Breast epithelium (tissue), 4 donors: ENCODE data around the gene NDOR1. TPM values are rescaled to one million over a fixed set of nuclear protein-coding genes. Genes with fewer than 3 reads are reported as not detected.

Experiments used
- DNase-seq, 2 donors: peaks; one replicate each; pipeline ENCODE4 v3.0.0-alpha.2; 2019; ENCODE audit warnings: low spot score in 2 of 2
- H3K27ac ChIP-seq, 2 donors: fragments of 200-600 bp; sonication (generic) in 1 of 2; one replicate each; pipeline ENCODE4 v1.5.1; 2016 to 2019; ENCODE audit warnings: mild to moderate bottlenecking in 1 of 2
- H3K27me3 ChIP-seq, 2 donors: fragments of 200-600 bp; sonication (generic) in 1 of 2; one replicate each; pipeline versions ENCODE4 v1.5.1 to v1.6.0; 2017 to 2019; ENCODE audit warnings: control low read depth in 1 of 2, mild to moderate bottlenecking in 1 of 2
- H3K36me3 ChIP-seq: fragments of 200-600 bp; one replicate; pipeline ENCODE4 v1.5.1; 2019
- H3K4me1 ChIP-seq, 2 donors: fragments of 200-600 bp; sonication (generic); one replicate each; pipeline ENCODE4 v1.5.1; 2016 to 2019; ENCODE audit warnings: control low read depth in 1 of 2
- H3K4me3 ChIP-seq, 3 donors: fragments of 200-600 bp; sonication (generic); 1 replicate in 2 of 3; 2 replicates in 1 of 3; pipeline ENCODE4 v1.5.1; 2016 to 2019; ENCODE audit warnings: mild to moderate bottlenecking in 3 of 3, moderate library complexity in 2 of 3
- H3K9me3 ChIP-seq, 2 donors: fragments of 200-600 bp; sonication (generic) in 1 of 2; one replicate each; pipeline ENCODE4 v1.5.1; 2016 to 2019; ENCODE audit warnings: control low read depth in 1 of 2
- CTCF ChIP-seq, 3 donors: fragments of 450-650 bp; IDR thresholded peaks; one replicate each; pipeline ENCODE4 v1.5.1; 2016 to 2017; ENCODE audit warnings: antibody characterized with exemption in 3 of 3, mild to moderate bottlenecking in 3 of 3, moderate library complexity in 3 of 3
- POLR2A ChIP-seq: fragments of 450-650 bp; IDR thresholded peaks from one replicate; pipeline ENCODE4 v1.6.1; 2016; ENCODE audit warnings: antibody characterized with exemption, mild to moderate bottlenecking, moderate library complexity
- POLR2AphosphoS5 ChIP-seq, 3 donors: sonication (generic); formaldehyde crosslinking; IDR thresholded peaks; one replicate each; pipeline ENCODE4 v1.6.1; 2017; ENCODE audit warnings: antibody characterized with exemption in 3 of 3
- intact Hi-C: fragments of 100-400 bp; cut with DNase I; formaldehyde crosslinking; loops from one replicate; pipeline ENCODE4 v1.15.1; 2023; ENCODE audit warnings: low total_unique reads
- total RNA-seq, 3 donors: library from RNA; depleted of rRNA; stranded (reverse); fragments of >200 nt; gene quantifications; one replicate each; pipeline ENCODE4 v1.1.0, GENCODE V29; 2016

Gene NDOR1
- total RNA-seq, 3 donors from 2014 or later, result 4.6 to 9.5 (median 7.2) TPM

GRCh38 chr9:137191691-137192447, 13.6 kb upstream of the NDOR1 start:
- intact Hi-C loops, result no loop called here
- Histone ChIP-seq H3K4me3 (no peak overlapping the region), H3K36me3 (no peaks in the 10 kb centered on the region), H3K27ac (no peak overlapping the region), H3K9me3 (no peaks in the 10 kb centered on the region), H3K4me1 (peaks cover 23 to 37% of the 10 kb centered on the region in 2 donors), H3K27me3 (no peaks in the 10 kb centered on the region)
- no peak for TF ChIP-seq CTCF (IDR thresholded peaks at IDR 0.05)
- no peak for TF ChIP-seq POLR2A
- TF ChIP-seq POLR2AphosphoS5 (IDR thresholded peaks at IDR 0.05), result no peak
- no peak for DNase-seq

- H3K4me3 ChIP-seq, result no peak overlapping the region
- no peaks in the 10 kb centered on the region for H3K9me3 ChIP-seq
- H3K36me3 ChIP-seq, result no peaks in the 10 kb centered on the region
- TF ChIP-seq POLR2A (no peak), POLR2AphosphoS5 (IDR thresholded peaks at IDR 0.05) (no peak), CTCF (IDR thresholded peaks at IDR 0.05) (no peak)
- H3K27ac ChIP-seq, result no peak overlapping the region
- H3K27me3 ChIP-seq, result no peaks in the 10 kb centered on the region
- DNase-seq, result no peak
- intact Hi-C loops, result no loop called here
- H3K4me1 ChIP-seq, result peaks cover 18 to 33% of the 10 kb centered on the region in 2 donors
Observed at GRCh38 chr9:137192448-137192780, 13.1 kb upstream of the NDOR1 start.

- no peak for DNase-seq
- Histone ChIP-seq H3K27ac (no peak overlapping the region), H3K27me3 (no peaks in the 10 kb centered on the region), H3K9me3 (no peaks in the 10 kb centered on the region), H3K36me3 (no peaks in the 10 kb centered on the region), H3K4me1 (peaks cover 13 to 34% of the 10 kb centered on the region in 2 donors), H3K4me3 (no peak overlapping the region)
- no peak for TF ChIP-seq POLR2A
- TF ChIP-seq CTCF (IDR thresholded peaks at IDR 0.05), result no peak
- TF ChIP-seq POLR2AphosphoS5 (IDR thresholded peaks at IDR 0.05), result no peak
- intact Hi-C loops, result no loop called here
Observed at GRCh38 chr9:137192859-137193258, 12.6 kb upstream of the NDOR1 start.

GRCh38 chr9:137193771-137194170, 11.7 kb upstream of the NDOR1 start:
- H3K4me1 ChIP-seq, result peaks cover 13 to 42% of the 10 kb centered on the region in 2 donors
- intact Hi-C loops, result no loop called here

More at GRCh38 chr9:137193771-137194170, 11.7 kb upstream of the NDOR1 start:
- no peak overlapping the region for H3K27ac ChIP-seq
- H3K4me3 ChIP-seq, result no peak overlapping the region
- no peak for TF ChIP-seq POLR2A
- TF ChIP-seq CTCF (IDR thresholded peaks at IDR 0.05), result no peak
- TF ChIP-seq POLR2AphosphoS5 (IDR thresholded peaks at IDR 0.05), result no peak
- H3K9me3 ChIP-seq, result no peaks in the 10 kb centered on the region
- no peaks in the 10 kb centered on the region for H3K36me3 ChIP-seq
- H3K27me3 ChIP-seq, result no peaks in the 10 kb centered on the region
- DNase-seq, result no peak
